NCI-H146 treated with DMSO at 0.1 percent for 48 hours (cell line): ENCODE data around the gene CYB5R4.
"Not testable (repeated sequence)": the region's sequence is repeated elsewhere in the genome, so short reads cannot be mapped to it uniquely, and the experiment has no call there.

Experiments
- DNase-seq: peaks from one replicate; lab custom pipeline; 2025; ENCODE audit not compliant: unreplicated experiment; lab: John Stamatoyannopoulos, UW

The CYB5R4 gene

DNA sequence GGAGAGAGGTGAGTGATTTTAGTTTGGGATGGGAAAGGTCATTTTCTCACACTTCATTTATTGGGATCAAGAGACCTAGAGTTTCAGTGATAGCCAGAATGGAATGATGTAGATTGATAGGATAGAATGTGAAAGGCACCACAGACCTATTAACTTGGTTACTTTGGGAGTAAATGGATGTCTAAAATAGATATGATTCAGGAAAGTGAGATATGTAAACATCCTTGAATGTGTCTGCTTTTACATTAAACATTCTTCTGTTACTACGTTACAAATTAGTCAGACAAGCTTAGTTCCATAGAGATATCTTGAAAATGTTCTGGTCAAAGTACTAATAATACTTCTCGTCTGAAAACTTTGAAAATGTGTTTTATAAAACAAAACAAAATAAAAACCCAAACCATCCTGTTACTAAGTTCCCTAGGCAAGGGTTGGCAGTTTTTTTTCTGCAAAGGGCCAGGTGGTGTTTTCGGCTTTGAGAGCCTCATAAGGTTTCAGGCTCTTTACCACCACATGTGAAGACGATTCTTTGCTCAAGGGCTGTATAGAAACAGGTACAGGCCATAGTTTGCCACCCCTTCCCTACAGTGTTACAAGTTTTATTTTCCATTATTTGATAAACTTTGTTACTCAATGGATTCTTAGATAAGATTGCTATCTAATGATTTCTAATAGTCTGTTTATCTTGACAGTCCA, 3.4 kb downstream of the CYB5R4 start:
- no peak for DNase-seq

- no peak for DNase-seq
These were observed 7.6 kb downstream of the CYB5R4 start for GRCh38 chr6:83867043-83867442.

GRCh38 chr6:83867527-83868161, 8.2 kb downstream of the CYB5R4 start:
- DNase-seq = no peak

DNA sequence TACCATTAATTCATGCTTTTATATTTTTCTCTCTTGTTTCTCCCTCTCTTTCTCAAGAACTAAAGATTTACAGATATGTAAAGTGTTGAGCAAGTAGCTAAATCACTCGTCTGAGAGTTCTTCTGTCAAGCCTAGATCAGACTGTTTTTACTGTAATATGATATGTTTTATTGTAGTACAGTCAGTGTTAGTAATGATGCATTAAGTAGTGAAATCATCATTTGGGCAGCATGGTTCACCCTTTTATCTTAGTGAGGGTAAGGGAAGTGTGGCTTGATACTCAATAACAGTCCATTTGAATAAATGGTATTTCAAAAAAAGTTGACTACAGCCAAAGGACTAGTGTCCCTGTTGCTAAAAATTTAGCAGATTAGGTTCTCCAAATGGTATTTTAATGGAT, 9.2 kb downstream of the CYB5R4 start:
- no peak for DNase-seq

DNA sequence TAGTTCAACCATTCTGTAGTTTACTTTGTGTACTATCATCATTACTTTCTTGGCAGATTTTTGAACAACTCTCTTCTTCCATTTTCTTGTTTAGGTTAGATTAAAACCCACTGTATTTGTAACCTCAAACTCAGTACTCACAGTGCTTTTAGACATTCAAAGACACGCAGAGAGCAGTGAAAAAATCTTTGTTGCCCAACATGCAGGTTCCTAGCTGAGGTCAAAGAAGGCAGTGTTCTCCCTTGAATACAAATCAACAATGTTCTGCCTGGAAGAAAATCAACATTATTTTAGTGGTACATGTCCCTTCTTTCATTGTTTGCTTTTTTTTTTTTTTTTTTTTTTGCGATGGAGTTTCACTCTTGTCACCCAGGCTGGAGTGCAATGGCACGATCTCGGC, 11.2 kb downstream of the CYB5R4 start:
- no peak for DNase-seq

GRCh38 chr6:83872386-83873118, 13.1 kb downstream of the CYB5R4 start:
- no peak for DNase-seq

GRCh38 chr6:83873869-83874268, 14.4 kb downstream of the CYB5R4 start:
- DNase-seq = no peak

GRCh38 chr6:83875843-83876242, 16.4 kb downstream of the CYB5R4 start:
- DNase-seq = no peak

DNA sequence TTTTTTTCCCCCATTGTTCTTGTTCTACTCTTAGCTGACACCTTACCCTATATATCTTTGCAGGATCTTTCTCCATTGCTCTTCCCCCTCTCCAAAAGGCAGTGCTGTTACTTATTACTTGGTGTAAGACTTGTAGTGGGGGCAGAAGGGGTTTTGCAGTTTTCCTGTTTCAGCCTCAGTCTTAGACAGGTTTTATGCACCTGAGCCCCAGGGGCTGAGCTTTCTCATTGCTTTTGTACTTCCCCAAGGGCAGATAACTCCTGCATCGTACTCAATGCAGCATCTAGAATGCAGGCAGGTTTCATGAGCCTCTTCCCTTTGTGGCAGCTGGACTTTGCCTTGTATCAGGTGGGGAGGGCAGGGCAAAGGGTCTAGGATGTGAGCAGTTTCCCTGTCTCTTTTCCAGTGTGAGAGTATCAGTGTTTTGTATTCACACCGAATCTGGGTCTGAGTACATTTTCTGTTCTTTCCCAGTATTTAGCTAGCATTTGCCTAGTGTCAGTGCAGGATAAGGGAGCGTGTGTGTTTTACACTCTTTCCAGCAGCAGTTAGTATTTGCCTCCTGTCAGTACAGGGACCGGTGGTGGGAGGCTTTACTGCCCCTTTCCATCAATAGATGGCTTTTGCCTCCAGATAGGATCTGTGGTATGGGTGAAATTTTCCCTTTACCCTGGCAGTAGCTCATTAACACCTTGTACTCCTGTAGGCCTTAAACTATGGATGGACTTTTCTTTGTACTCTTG, 19.6 kb downstream of the CYB5R4 start:
- DNase-seq = no peak

- DNase-seq = no peak
These were observed 20.3 kb downstream of the CYB5R4 start for GRCh38 chr6:83879746-83880145.

DNA sequence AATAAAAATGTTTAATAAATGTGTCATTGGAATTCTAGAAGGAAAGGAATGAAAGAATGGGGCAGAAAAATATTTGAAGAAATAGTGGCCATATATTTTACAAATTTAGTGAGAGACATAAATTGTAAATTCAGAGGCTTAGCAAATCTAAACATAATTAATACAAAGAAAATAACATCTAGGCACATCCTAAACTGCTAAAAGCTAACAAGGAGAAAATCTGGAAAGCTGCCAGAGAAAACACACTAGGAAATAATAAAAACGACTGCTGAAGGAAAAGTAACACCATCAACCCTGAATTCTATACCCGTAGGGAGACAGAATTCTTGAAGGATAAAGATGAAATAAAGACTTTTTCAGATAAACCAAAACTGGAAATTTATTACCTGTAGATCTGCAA, 23.8 kb downstream of the CYB5R4 start:
- DNase-seq = no peak

DNA sequence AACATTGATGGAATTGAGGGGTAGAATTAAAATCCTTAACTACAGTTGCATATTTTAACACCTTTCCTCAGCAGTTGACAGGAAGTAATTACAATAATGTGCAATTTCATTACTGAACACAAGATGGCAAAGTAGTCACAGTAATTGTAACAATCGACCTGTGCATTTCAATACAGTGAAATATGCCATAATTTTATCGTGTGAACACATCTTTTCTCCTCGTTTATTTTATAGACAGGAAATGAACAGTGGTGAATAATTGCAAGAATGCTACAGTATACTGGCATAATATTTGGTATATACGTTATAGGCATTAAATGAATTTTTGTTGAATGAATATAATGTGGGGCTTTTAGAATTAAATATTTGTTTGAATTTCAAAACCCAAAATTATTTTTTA, 25.0 kb downstream of the CYB5R4 start:
- peak; percentile 64 for DNase-seq

- no peak for DNase-seq
These were observed 26.5 kb downstream of the CYB5R4 start for GRCh38 chr6:83885984-83886383.

DNA sequence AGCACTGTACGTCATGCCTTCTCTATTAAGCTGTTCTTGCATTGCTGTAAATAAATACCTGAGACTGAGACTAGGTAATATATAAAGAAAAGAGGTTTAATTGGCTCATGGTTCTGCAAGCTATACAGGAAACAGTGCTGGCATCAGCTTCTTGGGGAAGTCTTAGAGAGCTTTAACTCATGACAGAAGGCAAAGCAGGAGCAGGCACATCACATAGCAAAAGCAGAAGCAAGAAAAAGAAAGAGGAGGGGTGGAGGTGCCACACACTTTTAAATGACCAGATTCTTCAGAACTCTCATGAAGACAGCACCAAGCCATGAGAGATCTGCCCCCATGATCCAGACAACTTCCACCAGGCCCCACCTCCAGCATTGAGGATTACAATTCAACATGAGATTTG, 30.1 kb downstream of the CYB5R4 start:
- DNase-seq = no peak

DNA sequence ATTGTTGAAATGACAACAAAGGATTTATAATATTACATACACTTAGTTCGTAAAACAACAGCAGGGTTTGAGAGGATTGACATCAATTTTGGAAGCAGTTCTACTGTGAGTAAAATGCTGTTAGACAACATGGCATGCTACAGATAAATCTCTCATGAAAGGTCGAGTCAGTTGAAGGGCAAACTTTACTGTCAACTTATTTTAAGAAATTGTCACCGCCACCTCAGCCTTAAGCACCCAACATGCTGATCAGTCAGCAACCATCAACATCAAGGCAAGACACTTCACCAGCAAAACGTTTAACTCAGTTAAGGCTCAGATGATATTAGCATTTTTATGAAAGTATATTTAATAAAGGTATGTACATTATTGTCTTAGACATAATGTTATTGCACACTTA, 31.0 kb downstream of the CYB5R4 start:
- DNase-seq = no peak

GRCh38 chr6:83891586-83891985, 32.1 kb downstream of the CYB5R4 start:
- no peak for DNase-seq

- no peak for DNase-seq
These were observed 33.5 kb downstream of the CYB5R4 start for GRCh38 chr6:83893024-83893423.

DNA sequence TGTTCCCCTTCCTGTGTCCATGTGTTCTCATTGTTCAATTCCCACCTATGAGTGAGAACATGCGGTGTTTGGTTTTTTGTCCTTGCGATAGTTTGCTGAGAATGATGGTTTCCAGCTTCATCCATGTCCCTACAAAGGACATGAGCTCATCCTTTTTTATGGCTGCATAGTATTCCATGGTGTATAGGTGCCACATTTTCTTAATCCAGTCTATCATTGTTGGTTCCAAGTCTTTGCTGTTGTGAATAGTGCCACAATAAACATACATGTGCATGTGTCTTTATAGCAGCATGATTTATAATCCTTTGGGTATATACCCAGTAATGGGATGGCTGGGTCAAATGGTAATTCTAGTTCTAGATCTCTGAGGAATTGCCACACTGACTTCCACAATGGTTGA, 37.6 kb downstream of the CYB5R4 start:
- DNase-seq = not testable (repeated sequence)

GRCh38 chr6:83901624-83902023, 42.1 kb downstream of the CYB5R4 start:
- DNase-seq = no peak

DNA sequence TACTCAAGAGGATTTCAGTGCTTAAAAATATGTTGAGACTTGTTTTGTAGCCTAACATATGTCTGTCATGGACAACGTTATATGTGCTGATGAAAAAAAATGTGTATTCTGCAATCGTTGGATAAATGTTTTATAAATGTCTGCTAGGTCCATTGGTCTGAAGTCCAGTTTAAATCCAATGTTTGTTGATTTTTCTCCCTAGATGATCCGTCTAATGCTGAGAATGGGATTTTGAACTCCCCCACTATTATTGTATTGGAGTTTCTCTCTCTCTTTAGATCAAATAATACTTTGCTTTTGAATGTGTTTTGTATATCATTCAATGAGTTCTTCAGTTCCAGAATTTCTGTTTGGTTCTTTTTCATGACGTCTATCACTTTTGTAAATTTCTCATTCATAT, 44.9 kb downstream of the CYB5R4 start:
- no peak for DNase-seq

DNA sequence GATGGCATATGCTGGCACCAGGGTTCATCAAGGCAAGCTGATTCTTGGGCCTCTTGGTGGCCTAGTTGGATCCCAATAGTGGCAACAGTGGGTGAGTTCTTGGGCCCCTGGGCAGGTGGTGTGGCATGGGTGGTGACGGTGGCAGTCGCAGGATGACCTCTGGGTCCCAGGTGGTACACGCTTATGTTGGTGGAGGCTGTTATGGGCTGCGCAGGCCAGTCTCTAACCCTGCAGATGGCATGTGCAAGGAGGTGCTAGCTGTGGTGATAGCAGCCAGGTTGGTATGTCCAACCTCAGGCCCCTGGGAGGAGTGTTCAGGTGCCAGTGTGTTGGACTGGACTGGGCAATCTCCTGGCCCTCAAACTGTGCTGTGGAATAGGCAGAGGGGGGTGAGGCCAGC, 46.2 kb downstream of the CYB5R4 start:
- no peak for DNase-seq
